HEK293 (cell line): Measurements from ENCODE around the gene EFNA2.
A peak's percentile ranks its signal among the peaks of the same experiment; 100 is the strongest.

Experiments used
- KLF9 ChIP-seq: fragments of 450-650 bp; formaldehyde crosslinking; IDR thresholded peaks from 2 replicates; pipeline ENCODE4 v1.5.1; 2016; ENCODE audit warnings: missing biosample characterization, missing genetic modification characterization, low read depth
- PATZ1 ChIP-seq: fragments of 450-650 bp; formaldehyde crosslinking; IDR thresholded peaks from 2 replicates; pipeline ENCODE4 v1.5.1; 2016; ENCODE audit warnings: missing biosample characterization, missing genetic modification characterization
- PRDM1 ChIP-seq: fragments of 450-650 bp; formaldehyde crosslinking; IDR thresholded peaks from 2 replicates; pipeline ENCODE4; 2016; ENCODE audit warnings: missing biosample characterization, missing genetic modification characterization
- RBAK ChIP-seq: fragments of 450-650 bp; formaldehyde crosslinking; IDR thresholded peaks from 2 replicates; pipeline ENCODE4 v1.5.1; 2016; ENCODE audit warnings: missing biosample characterization, missing genetic modification characterization
- ZEB2 ChIP-seq: fragments of 450-650 bp; formaldehyde crosslinking; IDR thresholded peaks from 2 replicates; pipeline ENCODE4 v1.5.1; 2016; ENCODE audit warnings: missing biosample characterization, missing genetic modification characterization
- ZFHX2 ChIP-seq: fragments of 450-650 bp; formaldehyde crosslinking; conservative IDR thresholded peaks from 2 replicates; pipeline ENCODE4 v1.5.1; 2016; ENCODE audit warnings: missing biosample characterization, missing genetic modification characterization
- ZFP3 ChIP-seq: fragments of 450-650 bp; formaldehyde crosslinking; IDR thresholded peaks from 2 replicates; pipeline ENCODE4 v1.5.1; 2016; ENCODE audit warnings: low read depth, missing biosample characterization, missing genetic modification characterization
- ZFP69B ChIP-seq: fragments of 450-650 bp; formaldehyde crosslinking; IDR thresholded peaks from 2 replicates; pipeline ENCODE4 v1.5.1; 2016; ENCODE audit warnings: missing biosample characterization, missing genetic modification characterization
- ZIC2 ChIP-seq: fragments of 450-650 bp; formaldehyde crosslinking; IDR thresholded peaks from 2 replicates; pipeline ENCODE4 v1.5.1; 2016; ENCODE audit warnings: missing biosample characterization, missing genetic modification characterization
- ZNF121 ChIP-seq: fragments of 450-650 bp; formaldehyde crosslinking; IDR thresholded peaks from 2 replicates; pipeline ENCODE4 v1.5.1; 2016; ENCODE audit warnings: missing biosample characterization, missing genetic modification characterization
- ZNF133 ChIP-seq: fragments of 450-650 bp; formaldehyde crosslinking; IDR thresholded peaks from 2 replicates; pipeline ENCODE4 v1.5.1; 2016; ENCODE audit warnings: missing biosample characterization, missing genetic modification characterization
- ZNF138 ChIP-seq: fragments of 450-650 bp; formaldehyde crosslinking; IDR thresholded peaks from 2 replicates; pipeline ENCODE4 v1.5.1; 2016; ENCODE audit warnings: missing biosample characterization, missing genetic modification characterization, borderline replicate concordance
- ZNF157 ChIP-seq: fragments of 450-650 bp; formaldehyde crosslinking; IDR thresholded peaks from 2 replicates; pipeline ENCODE4 v1.5.1; 2016; ENCODE audit warnings: missing biosample characterization, missing genetic modification characterization
- ZNF174 ChIP-seq: fragments of 450-650 bp; formaldehyde crosslinking; IDR thresholded peaks from 2 replicates; pipeline ENCODE4 v1.5.0; 2017; ENCODE audit warnings: missing biosample characterization, mild to moderate bottlenecking, missing genetic modification characterization
- ZNF214 ChIP-seq: fragments of 450-650 bp; formaldehyde crosslinking; IDR thresholded peaks from 2 replicates; pipeline ENCODE4 v1.5.1; 2017; ENCODE audit warnings: missing biosample characterization, mild to moderate bottlenecking, missing genetic modification characterization, borderline replicate concordance
- ZNF354C ChIP-seq: fragments of 450-650 bp; formaldehyde crosslinking; IDR thresholded peaks from 2 replicates; pipeline ENCODE4 v1.5.1; 2016; ENCODE audit warnings: missing biosample characterization, missing genetic modification characterization, low read depth, borderline replicate concordance
- ZNF37A ChIP-seq: fragments of 450-650 bp; IDR thresholded peaks from 2 replicates; pipeline ENCODE4 v1.5.1; 2018; ENCODE audit warnings: missing biosample characterization, missing genetic modification characterization
- ZNF488 ChIP-seq: fragments of 450-650 bp; formaldehyde crosslinking; IDR thresholded peaks from 2 replicates; pipeline ENCODE4 v1.5.1; 2016; ENCODE audit warnings: missing biosample characterization, missing genetic modification characterization
- ZNF501 ChIP-seq: fragments of 450-650 bp; formaldehyde crosslinking; IDR thresholded peaks from 2 replicates; pipeline ENCODE4 v1.5.1; 2016; ENCODE audit warnings: missing biosample characterization, missing genetic modification characterization
- ZNF549 ChIP-seq: fragments of 450-650 bp; IDR thresholded peaks from 2 replicates; pipeline ENCODE4 v1.5.1; 2018; ENCODE audit warnings: missing biosample characterization, missing genetic modification characterization, mild to moderate bottlenecking, inconsistent platforms, moderate library complexity
- ZNF600 ChIP-seq: fragments of 450-650 bp; formaldehyde crosslinking; IDR thresholded peaks from 2 replicates; pipeline ENCODE4 v1.5.1; 2016; ENCODE audit warnings: missing biosample characterization, missing genetic modification characterization
- ZXDB ChIP-seq: fragments of 450-650 bp; formaldehyde crosslinking; IDR thresholded peaks from 2 replicates; pipeline ENCODE4 v1.5.1; 2016; ENCODE audit warnings: missing biosample characterization, missing genetic modification characterization
- TF ChIP-seq, protein P1 (sequence below): fragments of 450-650 bp; formaldehyde crosslinking; IDR thresholded peaks from 2 replicates; pipeline ENCODE4 v1.5.1; 2016; ENCODE audit warnings: missing biosample characterization, missing genetic modification characterization
- TF ChIP-seq, protein P2 (sequence below): fragments of 450-650 bp; formaldehyde crosslinking; IDR thresholded peaks from 2 replicates; pipeline ENCODE4 v1.5.1; 2016; ENCODE audit warnings: missing biosample characterization, missing genetic modification characterization
- TF ChIP-seq, protein P3 (sequence below): fragments of 450-650 bp; formaldehyde crosslinking; IDR thresholded peaks from 2 replicates; pipeline ENCODE4 v1.5.1; 2017; ENCODE audit warnings: missing biosample characterization, missing genetic modification characterization

EFNA2 gene

GRCh38 chr19:1275976-1276627 lies 9.6 kb upstream of the EFNA2 start (continued):
- peak; percentile 95 for TF ChIP-seq PATZ1 (tag by site-specific recombination)
- no peak for TF ChIP-seq ZNF354C
- peak; percentile 43; the same call in 1 of the 2 replicates for TF ChIP-seq ZIC2
- TF ChIP-seq, protein P1, sequence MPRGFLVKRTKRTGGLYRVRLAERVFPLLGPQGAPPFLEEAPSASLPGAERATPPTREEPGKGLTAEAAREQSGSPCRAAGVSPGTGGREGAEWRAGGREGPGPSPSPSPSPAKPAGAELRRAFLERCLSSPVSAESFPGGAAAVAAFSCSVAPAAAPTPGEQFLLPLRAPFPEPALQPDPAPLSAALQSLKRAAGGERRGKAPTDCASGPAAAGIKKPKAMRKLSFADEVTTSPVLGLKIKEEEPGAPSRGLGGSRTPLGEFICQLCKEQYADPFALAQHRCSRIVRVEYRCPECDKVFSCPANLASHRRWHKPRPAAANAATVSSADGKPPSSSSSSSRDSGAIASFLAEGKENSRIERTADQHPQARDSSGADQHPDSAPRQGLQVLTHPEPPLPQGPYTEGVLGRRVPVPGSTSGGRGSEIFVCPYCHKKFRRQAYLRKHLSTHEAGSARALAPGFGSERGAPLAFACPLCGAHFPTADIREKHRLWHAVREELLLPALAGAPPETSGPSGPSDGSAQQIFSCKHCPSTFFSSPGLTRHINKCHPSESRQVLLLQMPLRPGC (tag by site-specific recombination) = no peak
- TF ChIP-seq ZNF133 (tag by site-specific recombination) = no peak
- TF ChIP-seq, protein P2, sequence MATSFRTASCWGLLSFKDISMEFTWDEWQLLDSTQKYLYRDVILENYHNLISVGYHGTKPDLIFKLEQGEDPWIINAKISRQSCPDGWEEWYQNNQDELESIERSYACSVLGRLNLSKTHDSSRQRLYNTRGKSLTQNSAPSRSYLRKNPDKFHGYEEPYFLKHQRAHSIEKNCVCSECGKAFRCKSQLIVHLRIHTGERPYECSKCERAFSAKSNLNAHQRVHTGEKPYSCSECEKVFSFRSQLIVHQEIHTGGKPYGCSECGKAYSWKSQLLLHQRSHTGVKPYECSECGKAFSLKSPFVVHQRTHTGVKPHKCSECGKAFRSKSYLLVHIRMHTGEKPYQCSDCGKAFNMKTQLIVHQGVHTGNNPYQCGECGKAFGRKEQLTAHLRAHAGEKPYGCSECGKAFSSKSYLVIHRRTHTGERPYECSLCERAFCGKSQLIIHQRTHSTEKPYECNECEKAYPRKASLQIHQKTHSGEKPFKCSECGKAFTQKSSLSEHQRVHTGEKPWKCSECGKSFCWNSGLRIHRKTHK = no peak
- no peak for TF ChIP-seq ZNF157 (tag by site-specific recombination)
- TF ChIP-seq ZEB2 (tag by site-specific recombination) = no peak
- TF ChIP-seq, protein P3, sequence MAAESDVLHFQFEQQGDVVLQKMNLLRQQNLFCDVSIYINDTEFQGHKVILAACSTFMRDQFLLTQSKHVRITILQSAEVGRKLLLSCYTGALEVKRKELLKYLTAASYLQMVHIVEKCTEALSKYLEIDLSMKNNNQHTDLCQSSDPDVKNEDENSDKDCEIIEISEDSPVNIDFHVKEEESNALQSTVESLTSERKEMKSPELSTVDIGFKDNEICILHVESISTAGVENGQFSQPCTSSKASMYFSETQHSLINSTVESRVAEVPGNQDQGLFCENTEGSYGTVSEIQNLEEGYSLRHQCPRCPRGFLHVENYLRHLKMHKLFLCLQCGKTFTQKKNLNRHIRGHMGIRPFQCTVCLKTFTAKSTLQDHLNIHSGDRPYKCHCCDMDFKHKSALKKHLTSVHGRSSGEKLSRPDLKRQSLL (tag by site-specific recombination) = no peak
- TF ChIP-seq ZNF37A (tag by site-specific recombination) = no peak
- TF ChIP-seq KLF9 (tag by site-specific recombination) = peak; percentile 97; the same call in 1 of the 2 replicates
- no peak for TF ChIP-seq ZNF138 (tag by site-specific recombination)
- TF ChIP-seq ZNF174 (tag by site-specific recombination) = no peak
- TF ChIP-seq ZNF600 (tag by site-specific recombination) = no peak
- no peak for TF ChIP-seq ZNF488
- no peak for TF ChIP-seq ZFP3
- TF ChIP-seq ZNF214 (tag by site-specific recombination) = no peak
- no peak for TF ChIP-seq PRDM1 (tag by site-specific recombination)
- peak; percentile 99 for TF ChIP-seq ZFHX2
- TF ChIP-seq RBAK (tag by site-specific recombination) = no peak
- TF ChIP-seq ZXDB (tag by site-specific recombination) = peak; percentile 97
- TF ChIP-seq ZFP69B (tag by site-specific recombination) = peak; percentile 96
- no peak for TF ChIP-seq ZNF121 (tag by site-specific recombination)
- TF ChIP-seq ZNF549 (tag by site-specific recombination) = no peak
- TF ChIP-seq ZNF501 (tag by site-specific recombination) = 0 out of 2 replicates have a peak, but pooled peaks have one; percentile 35
